Dermis blood vessel endothelial cell (primary cell): ENCODE measurements around the gene LY9. TPM values are rescaled to one million over a fixed set of nuclear protein-coding genes. Genes with fewer than 3 reads are reported as not detected.
"Not testable (repeated sequence)": the region's sequence is repeated elsewhere in the genome, so short reads cannot be mapped to it uniquely, and the experiment has no call there.

ENCODE experiments used
- DNase-seq: peaks from one replicate; pipeline ENCODE4 v3.0.0; 2010
- total RNA-seq: library from RNA; depleted of rRNA; stranded (reverse); fragments of >200 nt; gene quantifications from 2 replicates; pipeline ENCODE4 v1.2.3, GENCODE V29; 2014

Gene LY9
- total RNA-seq, 1 donor from 2014 or later, result not detected

DNA sequence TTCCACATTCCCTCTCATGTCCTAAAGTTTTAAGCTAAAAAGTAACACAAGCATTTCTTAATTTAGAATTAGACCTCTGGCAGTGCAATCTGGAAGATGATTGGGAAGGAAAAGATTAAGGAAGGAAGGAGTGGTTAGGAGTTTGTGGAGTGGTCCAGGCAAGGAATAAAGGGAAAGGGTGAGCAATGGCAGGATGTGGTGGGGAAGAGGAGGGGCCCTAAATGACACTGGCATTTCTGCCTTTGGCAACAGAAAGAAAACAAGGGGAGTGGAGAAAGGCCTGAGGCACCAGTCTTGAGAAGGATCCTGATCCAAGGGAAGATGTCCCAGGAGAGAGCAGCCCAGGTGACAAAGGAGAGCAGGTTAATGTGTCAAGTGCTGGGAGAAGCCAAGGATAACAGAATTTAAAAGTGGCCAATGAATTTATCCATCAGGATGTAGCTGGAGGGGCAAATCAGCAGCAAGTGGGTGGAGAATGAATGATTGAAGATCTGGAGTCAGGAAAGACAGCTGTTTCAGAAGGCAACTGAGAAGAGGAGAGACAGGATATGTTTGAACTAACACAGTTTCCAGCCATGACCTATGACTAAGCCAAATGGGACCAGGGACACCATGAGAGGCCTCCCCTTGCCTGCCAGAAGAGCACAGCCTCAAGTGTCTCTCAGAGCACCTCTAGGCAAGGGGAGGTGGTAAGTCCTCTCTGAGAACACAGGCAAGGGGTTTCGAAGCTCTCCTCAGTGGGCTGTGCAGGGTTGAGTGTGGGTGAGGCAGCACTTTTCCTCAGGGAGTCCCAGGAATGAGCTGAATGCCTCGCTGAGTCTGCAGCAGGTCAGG lies 20.9 kb upstream of the LY9 start:
- DNase-seq, result no peak

GRCh38 chr1:160776178-160776577 lies 19.8 kb upstream of the LY9 start:
- DNase-seq, result no peak

DNA sequence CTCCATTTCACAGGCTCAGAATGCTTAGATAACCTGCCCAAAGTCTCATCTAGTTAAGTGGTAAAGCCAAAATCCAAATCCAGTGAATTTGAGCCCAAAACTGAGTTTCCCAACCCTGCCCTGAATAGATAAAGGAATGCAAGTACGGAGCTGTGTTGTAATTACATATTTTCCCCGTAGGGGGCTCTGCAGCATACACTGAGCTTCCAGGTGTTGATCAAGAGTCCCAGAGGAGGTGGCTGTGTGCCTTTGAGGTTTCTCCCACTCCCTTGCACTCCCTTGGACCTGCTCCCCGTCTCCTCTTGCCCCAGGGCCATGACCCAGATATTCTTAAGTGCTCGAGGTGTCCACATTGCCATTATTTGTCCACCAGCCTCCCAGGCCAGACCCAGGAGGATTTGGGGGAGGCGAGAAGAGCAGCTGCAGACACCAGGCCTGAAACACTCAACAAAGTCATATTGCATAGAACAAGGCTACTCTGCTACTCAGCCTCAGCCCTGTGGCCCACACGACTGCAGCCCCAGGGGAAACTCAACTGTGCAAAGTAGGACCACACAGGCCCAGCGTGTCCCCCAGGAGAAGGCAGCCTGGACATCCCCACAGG lies 18.4 kb upstream of the LY9 start:
- DNase-seq, result peak; percentile 44

DNA sequence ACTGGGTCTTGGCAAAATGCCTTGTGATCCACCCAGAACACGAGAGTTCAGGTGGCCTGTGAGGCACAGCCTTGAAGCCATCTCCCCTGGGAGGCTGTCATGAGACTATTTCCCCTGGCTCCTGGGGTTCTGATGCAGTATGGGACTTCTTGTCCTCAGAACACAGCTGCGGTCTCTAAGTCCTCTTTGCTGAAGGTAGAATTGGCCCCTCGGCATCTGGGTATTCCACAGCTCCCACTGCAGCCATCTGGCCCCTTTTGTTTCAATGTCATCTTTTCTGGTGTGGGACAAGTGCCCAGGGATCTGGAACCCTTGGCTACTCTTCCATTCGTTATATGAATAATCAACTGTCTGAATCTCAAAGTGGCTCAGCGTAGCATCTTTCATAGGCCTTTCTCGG lies 17.0 kb upstream of the LY9 start:
- no peak for DNase-seq

DNA sequence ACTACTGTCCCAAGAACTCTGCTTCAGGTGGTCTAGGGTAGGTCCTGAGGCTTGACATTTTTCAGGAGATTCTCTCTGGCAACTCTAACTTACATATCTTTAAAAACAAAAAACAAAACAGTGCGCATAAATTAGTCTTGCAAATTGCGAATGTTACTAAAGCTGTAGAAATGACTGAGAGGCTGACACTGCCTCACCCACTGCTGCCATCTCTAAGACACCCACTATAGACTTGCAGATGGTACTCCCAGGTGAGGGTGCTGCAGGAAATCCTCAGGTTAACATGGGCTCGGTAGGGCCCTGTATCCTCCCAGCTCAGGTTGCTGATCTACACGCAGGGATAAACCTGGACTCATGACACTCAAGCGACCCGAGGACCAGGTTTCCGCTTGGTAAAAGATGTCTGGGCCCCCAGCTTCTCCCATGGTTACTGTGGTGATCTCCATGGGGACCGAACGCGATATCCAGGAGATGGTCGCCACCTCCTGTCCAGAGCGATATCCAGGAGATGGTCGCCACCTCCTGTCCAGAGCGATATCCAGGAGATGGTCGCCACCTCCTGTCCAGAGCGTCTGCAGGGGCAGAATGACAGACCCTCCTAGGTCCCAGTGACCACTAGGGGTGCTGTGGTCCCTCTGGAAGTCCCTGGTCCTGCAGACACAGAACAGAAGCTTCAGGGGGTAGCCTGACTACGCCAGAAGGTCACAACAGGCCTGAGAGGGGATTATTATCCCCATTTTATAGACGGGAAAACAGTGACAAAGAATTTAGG lies 16.2 kb upstream of the LY9 start:
- peak; percentile 42 for DNase-seq

DNA sequence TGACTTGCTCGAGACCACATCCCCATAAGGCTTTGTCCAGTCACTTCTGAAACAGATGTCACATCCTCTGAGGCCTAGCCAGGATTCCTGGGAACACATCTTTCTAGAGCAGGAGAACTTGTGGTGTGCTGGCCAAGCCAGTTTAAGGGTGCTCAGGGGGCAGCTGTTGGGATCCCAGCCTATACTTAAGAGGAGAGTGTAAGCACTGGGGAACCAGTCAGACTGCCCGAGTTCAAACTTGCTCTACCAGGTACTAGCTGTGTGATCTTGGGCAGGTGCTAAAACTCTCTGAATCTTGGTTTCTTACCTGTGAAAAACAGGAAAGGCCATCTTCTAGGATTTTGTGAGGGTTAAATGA lies 15.6 kb upstream of the LY9 start:
- no peak for DNase-seq

GRCh38 chr1:160781186-160781766 lies 14.7 kb upstream of the LY9 start:
- DNase-seq, result no peak

DNA sequence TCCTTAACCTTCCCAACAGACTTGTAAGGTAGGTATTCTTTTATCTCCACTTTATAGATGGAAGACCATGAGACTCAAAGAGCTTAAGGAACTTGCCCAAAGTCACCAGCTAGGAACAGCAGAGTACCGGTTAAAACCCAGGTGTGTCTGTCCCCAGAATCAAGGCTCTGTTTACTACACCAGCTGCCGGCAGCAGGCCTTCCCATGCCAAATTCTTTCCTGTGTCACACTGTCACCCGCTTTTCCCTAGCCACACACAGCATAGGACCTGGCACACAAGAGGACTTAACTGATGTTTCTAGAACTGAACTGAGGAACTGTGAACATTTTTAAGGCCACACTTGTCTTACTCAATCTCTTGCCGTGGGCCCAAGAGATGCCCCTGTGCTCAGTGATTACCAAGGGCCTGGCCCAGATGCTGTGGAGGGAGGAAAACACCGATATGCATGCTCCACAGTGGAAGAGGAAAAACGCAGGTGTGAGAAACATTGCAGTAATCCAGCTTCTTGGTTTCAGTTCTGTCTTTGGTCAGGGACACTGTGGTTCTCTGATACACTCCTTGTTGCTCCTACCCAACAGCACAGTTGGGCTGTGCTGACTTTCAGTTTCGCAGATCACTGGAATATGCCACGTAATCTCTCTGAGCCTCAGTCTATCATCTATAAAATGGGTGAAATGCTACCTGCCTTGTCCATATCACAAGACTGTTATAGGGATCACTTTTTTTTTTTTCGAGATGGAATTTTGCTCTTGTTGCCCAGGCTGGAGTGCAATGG lies 13.9 kb upstream of the LY9 start:
- DNase-seq, result no peak

DNA sequence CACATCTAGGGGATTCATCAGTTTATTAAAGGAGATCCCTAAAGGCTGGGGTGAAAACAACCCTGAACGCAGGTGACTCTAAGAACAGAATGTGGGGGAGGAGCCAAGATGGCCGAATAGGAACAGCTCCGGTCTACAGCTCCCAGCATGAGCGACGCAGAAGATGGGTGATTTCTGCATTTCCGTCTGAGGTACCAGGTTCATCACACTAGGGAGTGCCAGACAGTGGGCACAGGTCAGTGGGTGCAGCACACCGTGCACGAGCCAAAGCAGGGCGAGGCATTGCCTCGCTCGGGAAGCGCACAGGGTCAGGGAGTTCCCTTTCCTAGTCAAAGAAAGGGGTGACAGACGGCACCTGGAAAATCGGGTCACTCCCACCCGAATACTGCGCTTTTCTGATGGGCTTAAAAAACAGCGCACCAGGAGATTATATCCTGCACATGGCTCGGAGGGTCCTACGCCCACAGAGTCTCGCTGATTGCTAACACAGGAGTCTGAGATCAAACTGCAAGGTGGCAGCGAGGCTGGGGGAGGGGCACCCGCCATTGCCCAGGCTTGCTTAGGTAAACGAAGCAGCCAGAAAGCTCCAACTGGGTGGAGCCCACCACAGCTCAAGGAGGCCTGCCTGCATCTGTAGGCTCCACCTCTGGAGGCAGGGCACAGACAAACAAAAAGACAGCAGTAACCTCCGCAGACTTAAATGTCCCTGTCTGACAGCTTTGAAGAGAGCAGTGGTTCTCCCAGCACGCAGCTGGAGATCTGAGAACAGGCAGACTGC lies 12.8 kb upstream of the LY9 start:
- DNase-seq, result not testable (repeated sequence)

DNA sequence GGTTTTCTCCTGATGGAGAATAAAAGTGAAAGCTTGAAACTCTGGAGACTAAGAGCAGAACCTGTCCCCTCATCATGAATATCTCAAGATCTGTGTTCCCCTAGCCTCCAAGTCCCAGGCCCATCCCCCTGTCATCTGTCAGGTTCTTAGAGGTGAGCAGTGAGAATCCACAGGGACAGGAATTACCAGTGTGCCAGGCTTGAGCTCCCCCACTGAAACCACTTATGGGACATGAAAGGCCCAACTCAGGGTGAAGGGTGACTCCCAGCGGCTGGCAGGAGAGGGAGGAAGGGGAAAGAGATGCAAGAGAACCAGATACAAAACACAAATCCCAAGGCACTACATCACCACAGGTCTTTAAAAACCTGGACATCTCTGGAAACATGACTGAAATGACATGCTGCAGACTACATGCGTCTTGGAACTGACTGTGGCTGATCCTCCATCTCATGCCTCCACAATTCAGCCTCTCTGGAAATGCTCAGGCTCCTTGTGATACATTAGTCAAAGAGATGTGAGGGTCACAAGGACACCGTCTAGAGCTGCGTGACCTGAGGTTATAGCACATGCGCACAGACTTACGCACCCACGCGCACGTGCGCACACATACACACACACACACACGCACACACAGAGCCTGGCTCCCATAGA lies 6.8 kb upstream of the LY9 start:
- no peak for DNase-seq

DNA sequence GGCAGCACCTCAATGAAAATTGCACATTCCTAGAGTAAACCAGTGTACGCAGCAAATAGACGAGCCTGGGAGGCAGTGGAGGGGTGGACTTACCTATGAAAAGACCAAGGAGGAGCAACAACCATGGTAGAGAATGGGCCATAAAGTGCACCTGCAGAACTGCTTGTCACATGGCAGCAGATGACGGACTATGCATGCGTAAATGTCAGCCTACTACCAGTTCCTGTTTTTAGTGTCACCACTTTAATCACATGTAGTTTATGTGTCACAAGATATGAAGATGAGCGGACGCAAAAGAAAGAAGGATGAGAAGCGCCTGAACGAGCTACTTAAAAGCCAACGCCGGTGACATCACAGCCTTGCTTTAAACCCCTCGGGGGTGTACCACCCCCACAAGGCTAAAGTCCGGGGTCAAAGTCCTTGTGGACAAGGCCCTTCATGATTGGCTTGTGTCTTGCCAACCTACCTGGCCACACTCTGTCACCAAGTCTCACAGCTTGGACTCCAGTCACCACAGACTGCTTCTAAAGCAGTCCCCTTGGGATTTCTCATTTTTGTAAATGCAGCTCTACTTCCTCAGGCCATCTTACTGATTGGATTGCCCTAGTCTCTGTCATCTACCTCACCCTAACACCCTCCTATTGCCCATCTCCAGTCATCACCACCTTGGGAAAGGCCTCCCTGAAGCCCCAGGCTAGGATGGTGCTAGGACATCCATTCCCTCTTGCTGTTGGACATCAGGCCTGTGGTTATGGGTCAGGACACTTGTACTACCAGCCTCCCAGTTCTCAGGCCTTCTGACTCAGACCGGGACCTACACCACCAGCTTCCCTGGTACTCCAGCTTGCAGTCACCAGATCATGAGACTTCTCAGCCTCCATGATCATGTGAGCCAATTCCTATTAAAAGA lies 6.0 kb upstream of the LY9 start:
- no peak for DNase-seq

- DNase-seq, result no peak
Measured at GRCh38 chr1:160794376-160794775, 1.6 kb upstream of the LY9 start.

DNA sequence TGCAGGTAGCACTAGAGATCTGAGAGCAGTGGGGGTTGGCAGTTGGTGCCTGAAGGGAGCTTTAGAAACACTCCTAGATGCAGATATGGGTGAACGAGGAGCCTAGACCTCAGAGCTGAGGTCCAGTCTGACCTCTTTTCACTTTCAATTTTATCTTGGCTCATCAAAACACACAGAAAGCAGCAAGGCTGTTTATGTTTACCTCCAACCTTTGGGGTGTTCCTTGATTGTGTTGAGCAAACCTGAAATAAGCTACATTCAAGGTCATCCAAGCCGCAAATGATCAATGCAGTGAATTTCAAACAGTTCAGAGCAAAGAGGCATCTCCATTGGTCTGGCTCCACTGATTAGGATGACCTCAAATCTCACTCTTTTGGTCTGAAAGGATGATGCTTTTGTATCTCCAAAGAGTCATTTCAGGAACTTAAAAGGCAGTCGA lies 1.3 kb downstream of the LY9 start:
- DNase-seq, result no peak

DNA sequence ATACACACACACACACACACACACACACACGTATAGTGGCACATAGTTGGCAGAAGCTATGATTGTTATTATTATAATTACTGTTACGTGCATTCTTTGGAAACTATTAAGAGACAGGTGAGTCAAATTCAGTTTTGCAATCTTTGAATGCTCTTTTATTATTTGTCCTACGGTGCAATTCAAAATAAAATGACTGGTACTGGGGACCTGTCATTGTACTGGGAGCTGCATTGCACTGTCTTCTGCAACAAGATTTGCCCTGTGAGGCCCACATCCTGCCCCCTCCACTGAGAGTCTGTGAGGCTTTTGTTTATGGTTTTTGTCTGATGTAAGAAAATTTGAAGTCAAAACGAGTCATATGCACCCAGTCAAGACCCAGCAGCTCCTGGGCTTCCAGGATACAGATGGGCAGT lies 1.9 kb downstream of the LY9 start:
- DNase-seq, result no peak

- no peak for DNase-seq
Measured at GRCh38 chr1:160798439-160798838, 2.5 kb downstream of the LY9 start.

- no peak for DNase-seq
Measured at GRCh38 chr1:160799641-160800040, 3.7 kb downstream of the LY9 start.

GRCh38 chr1:160800142-160800541 lies 4.2 kb downstream of the LY9 start:
- no peak for DNase-seq

DNA sequence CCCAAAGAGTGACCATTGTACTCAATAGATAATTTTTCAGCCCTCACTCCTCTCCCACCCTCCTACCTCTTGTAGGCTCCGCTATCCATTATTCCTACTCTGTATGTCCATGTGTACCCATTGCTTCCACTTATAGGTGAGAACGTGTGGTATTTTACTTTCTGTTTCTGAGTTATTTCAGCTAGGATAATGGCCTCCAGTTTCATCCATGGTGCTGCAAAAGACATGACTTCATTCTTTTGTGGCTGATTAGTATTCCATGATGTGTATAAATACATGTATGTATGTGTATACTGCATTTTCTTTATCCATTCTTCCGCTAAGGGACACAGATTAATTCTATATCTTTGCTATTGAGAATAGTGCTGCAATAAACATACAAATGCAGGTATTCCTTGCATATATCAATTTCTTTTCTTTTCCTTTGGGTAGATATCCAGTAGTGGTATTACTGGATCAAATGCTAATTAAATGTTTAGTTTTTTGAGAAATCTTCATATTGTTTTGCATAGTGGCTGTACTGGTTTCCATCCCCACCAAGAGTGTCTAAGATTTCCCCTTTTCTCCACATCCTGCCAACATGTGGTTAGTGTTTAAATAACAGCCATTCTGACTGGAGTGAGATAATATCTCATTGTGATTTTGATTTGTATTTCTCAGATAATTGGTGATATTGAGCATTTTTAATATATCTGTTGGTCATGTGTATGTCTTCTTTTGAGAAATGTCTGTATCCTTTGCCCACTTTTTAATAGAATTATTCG lies 4.9 kb downstream of the LY9 start:
- no peak for DNase-seq
